WTC11 (cell line): Measurements from ENCODE around the gene NAALADL2.

ENCODE experiments used
- ATF3 ChIP-seq: sonication (generic); formaldehyde crosslinking; conservative IDR thresholded peaks from 2 replicates; pipeline ENCODE4 v1.8.1; 2022; ENCODE audit warnings: mild to moderate bottlenecking, missing genetic modification reagents
- FOXJ3 ChIP-seq: sonication (generic); formaldehyde crosslinking; IDR thresholded peaks from 2 replicates; pipeline ENCODE4 v1.9.0; 2021; ENCODE audit warnings: missing genetic modification reagents, mild to moderate bottlenecking, borderline replicate concordance
- JUN ChIP-seq: sonication (generic); formaldehyde crosslinking; IDR thresholded peaks from 2 replicates; pipeline ENCODE4 v1.8.0; 2023; ENCODE audit warnings: mild to moderate bottlenecking, missing genetic modification reagents
- KAT7 ChIP-seq: sonication (generic); formaldehyde crosslinking; IDR thresholded peaks from 2 replicates; pipeline ENCODE4 v1.8.1; 2023; ENCODE audit warnings: missing genetic modification reagents, mild to moderate bottlenecking, borderline replicate concordance
- MAX ChIP-seq: sonication (generic); formaldehyde crosslinking; IDR thresholded peaks from 2 replicates; pipeline ENCODE4 v1.8.0; 2022; ENCODE audit warnings: mild to moderate bottlenecking, missing genetic modification reagents
- NFE2L1 ChIP-seq: sonication (generic); formaldehyde crosslinking; IDR thresholded peaks from 2 replicates; pipeline ENCODE4 v1.8.1; 2023; ENCODE audit warnings: missing genetic modification reagents
- NFYB ChIP-seq: sonication (generic); formaldehyde crosslinking; conservative IDR thresholded peaks from 2 replicates; pipeline ENCODE4 v1.8.0; 2022; ENCODE audit warnings: low read depth, missing genetic modification reagents
- NR3C1 ChIP-seq: sonication (generic); formaldehyde crosslinking; conservative IDR thresholded peaks from 2 replicates; pipeline ENCODE4 v1.8.1; 2023; ENCODE audit warnings: low read depth, mild to moderate bottlenecking, missing genetic modification reagents
- PRRX2 ChIP-seq: fragments of 250-450 bp; sonication (Bioruptor Pico); IDR thresholded peaks from 2 replicates; pipeline ENCODE4 v1.8.0; 2021; ENCODE audit warnings: mild to moderate bottlenecking
- USF2 ChIP-seq: sonication (generic); formaldehyde crosslinking; IDR thresholded peaks from 2 replicates; pipeline ENCODE4 v1.8.1; 2023; ENCODE audit warnings: mild to moderate bottlenecking, missing genetic modification reagents, moderate library complexity
- ZNF263 ChIP-seq: sonication (generic); formaldehyde crosslinking; IDR thresholded peaks from 2 replicates; pipeline ENCODE4 v1.8.1; 2022; ENCODE audit warnings: low read depth, mild to moderate bottlenecking, moderate library complexity, missing genetic modification reagents
- TF ChIP-seq, protein P1 (sequence below): fragments of 200-600 bp; IDR thresholded peaks from 2 replicates; pipeline ENCODE4 v1.8.0; 2022; ENCODE audit warnings: antibody characterized with exemption
- TF ChIP-seq, protein P2 (sequence below): sonication (generic); formaldehyde crosslinking; IDR thresholded peaks from 2 replicates; pipeline ENCODE4 v1.8.1; 2022; ENCODE audit warnings: mild to moderate bottlenecking, moderate library complexity, missing genetic modification reagents

DNA sequence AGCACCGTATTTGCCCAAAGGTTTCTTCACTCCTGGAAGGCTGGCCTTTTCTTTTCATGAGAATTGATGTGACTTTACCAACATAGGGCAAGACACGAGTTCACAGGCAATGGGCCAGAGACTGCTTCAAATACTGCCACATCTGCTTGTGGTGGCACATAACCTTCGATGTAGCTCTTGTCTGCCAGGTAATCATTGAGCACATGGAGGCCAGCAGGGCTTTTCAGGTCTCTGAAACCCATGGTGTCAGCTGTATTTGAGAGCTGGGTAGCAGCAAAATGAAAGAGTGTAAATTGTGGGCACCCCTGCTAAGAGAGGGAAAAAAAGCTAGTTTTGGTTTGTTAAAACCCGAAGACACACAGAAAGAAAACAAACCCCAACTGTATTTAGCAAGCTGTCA is 200.7 kb downstream of the NAALADL2 start:
- TF ChIP-seq NR3C1, result no peak
- TF ChIP-seq, protein P1, sequence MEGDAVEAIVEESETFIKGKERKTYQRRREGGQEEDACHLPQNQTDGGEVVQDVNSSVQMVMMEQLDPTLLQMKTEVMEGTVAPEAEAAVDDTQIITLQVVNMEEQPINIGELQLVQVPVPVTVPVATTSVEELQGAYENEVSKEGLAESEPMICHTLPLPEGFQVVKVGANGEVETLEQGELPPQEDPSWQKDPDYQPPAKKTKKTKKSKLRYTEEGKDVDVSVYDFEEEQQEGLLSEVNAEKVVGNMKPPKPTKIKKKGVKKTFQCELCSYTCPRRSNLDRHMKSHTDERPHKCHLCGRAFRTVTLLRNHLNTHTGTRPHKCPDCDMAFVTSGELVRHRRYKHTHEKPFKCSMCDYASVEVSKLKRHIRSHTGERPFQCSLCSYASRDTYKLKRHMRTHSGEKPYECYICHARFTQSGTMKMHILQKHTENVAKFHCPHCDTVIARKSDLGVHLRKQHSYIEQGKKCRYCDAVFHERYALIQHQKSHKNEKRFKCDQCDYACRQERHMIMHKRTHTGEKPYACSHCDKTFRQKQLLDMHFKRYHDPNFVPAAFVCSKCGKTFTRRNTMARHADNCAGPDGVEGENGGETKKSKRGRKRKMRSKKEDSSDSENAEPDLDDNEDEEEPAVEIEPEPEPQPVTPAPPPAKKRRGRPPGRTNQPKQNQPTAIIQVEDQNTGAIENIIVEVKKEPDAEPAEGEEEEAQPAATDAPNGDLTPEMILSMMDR, result no peak
- TF ChIP-seq JUN (CRISPR knock-in tag), result no peak
- TF ChIP-seq FOXJ3 (CRISPR knock-in tag), result no peak
- TF ChIP-seq ZNF263, result no peak
- no peak for TF ChIP-seq NFYB (CRISPR knock-in tag)
- TF ChIP-seq PRRX2 (CRISPR knock-in tag), result no peak
- TF ChIP-seq, protein P2, sequence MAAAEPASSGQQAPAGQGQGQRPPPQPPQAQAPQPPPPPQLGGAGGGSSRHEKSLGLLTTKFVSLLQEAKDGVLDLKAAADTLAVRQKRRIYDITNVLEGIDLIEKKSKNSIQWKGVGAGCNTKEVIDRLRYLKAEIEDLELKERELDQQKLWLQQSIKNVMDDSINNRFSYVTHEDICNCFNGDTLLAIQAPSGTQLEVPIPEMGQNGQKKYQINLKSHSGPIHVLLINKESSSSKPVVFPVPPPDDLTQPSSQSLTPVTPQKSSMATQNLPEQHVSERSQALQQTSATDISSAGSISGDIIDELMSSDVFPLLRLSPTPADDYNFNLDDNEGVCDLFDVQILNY (CRISPR knock-in tag), result no peak
- TF ChIP-seq MAX (CRISPR knock-in tag), result no peak
- TF ChIP-seq USF2 (CRISPR knock-in tag), result no peak
- no peak for TF ChIP-seq ATF3
- no peak for TF ChIP-seq KAT7
- no peak for TF ChIP-seq NFE2L1 (CRISPR knock-in tag)
